ENCODE results near the gene CECR2.

The CECR2 gene

DNA sequence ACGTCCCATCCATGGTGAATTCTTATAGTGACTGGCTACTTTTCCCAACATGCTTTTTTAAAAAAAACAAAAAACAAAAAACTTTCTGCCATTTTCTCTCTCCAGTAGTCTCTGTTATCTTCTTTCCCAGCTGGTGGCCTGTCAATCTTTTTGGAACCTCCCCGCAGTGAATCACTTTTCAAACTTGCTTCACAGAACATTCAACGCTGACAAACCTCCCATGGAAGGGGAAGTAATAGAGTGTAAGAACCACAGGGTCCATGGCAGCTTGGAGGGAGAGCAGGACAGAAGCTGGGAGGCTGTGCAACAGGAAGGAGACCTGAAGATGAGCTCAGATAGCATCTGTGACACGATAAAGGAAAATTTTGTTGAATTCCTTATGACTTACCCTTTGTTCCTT lies 9.8 kb upstream of the CECR2 start:
- no peak overlapping the region for H3K4me3 ChIP-seq (replicated peaks; ENCODE audit: low read depth, low read length)
- no peak for DNase-seq (ENCODE audit: extremely low read depth, low read depth)
- TF ChIP-seq, protein P1, sequence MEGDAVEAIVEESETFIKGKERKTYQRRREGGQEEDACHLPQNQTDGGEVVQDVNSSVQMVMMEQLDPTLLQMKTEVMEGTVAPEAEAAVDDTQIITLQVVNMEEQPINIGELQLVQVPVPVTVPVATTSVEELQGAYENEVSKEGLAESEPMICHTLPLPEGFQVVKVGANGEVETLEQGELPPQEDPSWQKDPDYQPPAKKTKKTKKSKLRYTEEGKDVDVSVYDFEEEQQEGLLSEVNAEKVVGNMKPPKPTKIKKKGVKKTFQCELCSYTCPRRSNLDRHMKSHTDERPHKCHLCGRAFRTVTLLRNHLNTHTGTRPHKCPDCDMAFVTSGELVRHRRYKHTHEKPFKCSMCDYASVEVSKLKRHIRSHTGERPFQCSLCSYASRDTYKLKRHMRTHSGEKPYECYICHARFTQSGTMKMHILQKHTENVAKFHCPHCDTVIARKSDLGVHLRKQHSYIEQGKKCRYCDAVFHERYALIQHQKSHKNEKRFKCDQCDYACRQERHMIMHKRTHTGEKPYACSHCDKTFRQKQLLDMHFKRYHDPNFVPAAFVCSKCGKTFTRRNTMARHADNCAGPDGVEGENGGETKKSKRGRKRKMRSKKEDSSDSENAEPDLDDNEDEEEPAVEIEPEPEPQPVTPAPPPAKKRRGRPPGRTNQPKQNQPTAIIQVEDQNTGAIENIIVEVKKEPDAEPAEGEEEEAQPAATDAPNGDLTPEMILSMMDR (IDR thresholded peaks at IDR 0.05; ENCODE audit: low read depth, low read length, missing control alignments), result no peak

- no peak overlapping the region for H3K4me3 ChIP-seq (replicated peaks; ENCODE audit: low read depth, low read length)
- TF ChIP-seq, protein P1 (IDR thresholded peaks at IDR 0.05; ENCODE audit: low read depth, low read length, missing control alignments), result no peak
- DNase-seq (ENCODE audit: extremely low read depth, low read depth), result no peak
These were observed 2.9 kb upstream of the CECR2 start for GRCh38 chr22:17366329-17366728.

GRCh38 chr22:17366830-17367229 lies 2.4 kb upstream of the CECR2 start:
- no peak overlapping the region for H3K4me3 ChIP-seq (replicated peaks; ENCODE audit: low read depth, low read length)
- DNase-seq (ENCODE audit: extremely low read depth, low read depth), result no peak
- TF ChIP-seq, protein P1 (IDR thresholded peaks at IDR 0.05; ENCODE audit: low read depth, low read length, missing control alignments), result peak; percentile 44

DNA sequence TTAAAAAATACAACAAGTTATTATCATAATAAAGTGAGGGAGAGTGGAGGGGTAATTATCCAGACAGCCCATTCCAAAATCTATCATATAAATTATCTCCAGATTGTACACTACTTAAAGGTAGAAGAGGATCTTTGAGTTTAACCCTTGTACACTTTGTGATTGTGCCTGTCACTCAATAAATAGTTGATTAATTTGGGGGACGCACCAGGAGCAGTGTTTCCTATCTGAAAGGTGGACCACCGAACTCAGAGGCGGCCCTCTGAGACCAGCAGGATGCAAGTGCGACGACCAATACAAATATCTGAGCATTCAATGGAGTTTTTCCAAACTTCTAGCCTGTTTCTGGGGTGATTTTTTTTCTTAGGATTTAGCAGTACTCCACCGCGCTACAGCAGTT lies 1.1 kb upstream of the CECR2 start:
- TF ChIP-seq, protein P1 (IDR thresholded peaks at IDR 0.05; ENCODE audit: low read depth, low read length, missing control alignments), result no peak
- no peak for DNase-seq (ENCODE audit: extremely low read depth, low read depth)
- no peak overlapping the region for H3K4me3 ChIP-seq (replicated peaks; ENCODE audit: low read depth, low read length)

GRCh38 chr22:17368554-17369438 lies 464 bp upstream of the CECR2 start:
- TF ChIP-seq, protein P1 (IDR thresholded peaks at IDR 0.05; ENCODE audit: low read depth, low read length, missing control alignments), result no peak
- DNase-seq (ENCODE audit: extremely low read depth, low read depth), result no peak
- H3K4me3 ChIP-seq (replicated peaks; ENCODE audit: low read depth, low read length), result no peak overlapping the region

DNA sequence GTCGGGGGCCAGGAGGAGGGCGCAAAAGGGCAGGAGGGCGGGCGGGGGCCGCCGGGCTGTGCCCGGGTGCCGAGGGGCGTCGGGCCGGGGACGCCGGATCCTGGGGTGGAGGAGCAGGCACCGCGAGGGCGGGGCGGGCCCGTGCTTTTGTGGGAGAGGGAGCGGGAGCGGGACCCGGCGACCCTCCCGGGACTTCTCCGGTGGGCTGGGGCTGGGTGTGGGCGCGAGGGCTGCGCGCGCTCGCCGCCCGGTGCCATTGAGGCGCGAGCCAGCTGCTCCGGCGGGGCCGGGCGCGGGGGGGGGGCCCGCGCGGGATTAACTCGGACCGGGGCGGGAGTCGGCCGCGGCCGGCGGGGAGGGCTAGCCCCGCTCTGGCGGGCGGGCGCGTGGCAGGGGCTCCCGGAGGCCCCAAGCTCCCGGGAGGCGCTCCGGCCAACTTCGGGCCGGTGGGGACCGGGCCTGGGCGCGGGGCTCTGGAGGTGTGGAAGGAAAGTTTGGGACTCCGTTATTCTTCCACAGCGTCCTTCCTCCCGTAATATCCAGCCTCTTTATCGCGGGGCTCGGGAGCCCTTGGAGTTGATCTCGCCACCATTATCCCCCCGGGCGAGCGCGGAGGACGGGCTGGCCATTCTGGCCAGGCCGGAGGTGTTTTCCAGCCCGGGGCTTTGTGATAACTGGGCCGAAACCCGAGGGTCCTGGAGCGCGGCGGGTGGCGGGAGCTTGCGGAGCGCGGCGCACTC lies 936 bp downstream of the CECR2 start:
- TF ChIP-seq, protein P1 (IDR thresholded peaks at IDR 0.05; ENCODE audit: low read depth, low read length, missing control alignments), result no peak
- no peak for DNase-seq (ENCODE audit: extremely low read depth, low read depth)
- H3K4me3 ChIP-seq (replicated peaks; ENCODE audit: low read depth, low read length), result no peak overlapping the region

Data from HFF-Myc (cell line).